Stimulated activated naive CD8-positive, alpha-beta T cell treated with anti-CD3 and anti-CD28 coated beads, Interleukin-15, Interleukin-2, amounts not matched to agents 100 U/mL and 50 U/mL, for 24 hours (primary cell): Measurements from ENCODE around the gene COMMD1.
"Not testable (repeated sequence)": the region's sequence is repeated elsewhere in the genome, so short reads cannot be mapped to it uniquely, and the experiment has no call there.

ENCODE experiments used
- ATAC-seq: fragments of 150-1000 bp; cut with Tn5 transposase; one replicate; pipeline ENCODE4 v1.10.0; 2021
- DNase-seq: peaks from one replicate; pipeline ENCODE4 v3.0.0; 2021

Gene COMMD1

DNA sequence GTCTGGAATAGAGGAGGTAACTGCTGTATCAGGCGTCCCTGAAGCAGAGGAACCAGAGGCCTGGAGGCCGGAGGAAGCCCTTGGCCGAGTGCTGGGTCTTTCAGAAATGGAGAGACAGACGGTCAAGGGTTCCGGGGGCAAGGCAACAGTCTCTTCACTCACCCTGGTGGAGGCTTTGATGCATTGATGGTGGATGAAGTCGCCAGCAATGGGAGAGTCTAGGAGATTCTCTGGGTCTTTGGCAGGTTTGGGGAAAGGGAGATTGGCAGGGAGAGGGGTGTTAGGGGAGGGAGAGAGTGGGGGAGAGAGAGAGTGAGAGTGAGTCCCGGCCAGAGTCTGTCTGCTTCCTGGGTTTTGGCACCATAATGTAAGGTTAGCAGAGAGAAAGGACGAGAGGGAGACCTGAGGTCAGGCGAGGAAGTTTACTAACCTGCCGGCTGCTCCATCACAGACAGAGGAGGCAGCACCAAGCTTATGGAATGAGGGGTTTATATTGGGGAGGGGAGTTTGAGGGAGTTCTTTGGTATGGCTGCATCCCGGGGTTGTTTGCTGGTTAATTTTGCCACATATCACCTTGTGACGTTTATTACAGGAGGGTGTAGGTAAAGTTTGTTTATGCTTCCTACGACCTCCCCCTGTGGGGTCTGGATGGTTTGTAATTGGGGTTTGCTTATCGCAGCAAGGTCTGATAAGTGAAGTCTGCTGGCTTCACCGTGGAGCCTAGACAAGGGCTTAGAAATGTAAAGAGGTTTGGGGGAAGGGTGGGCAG is 19.6 kb downstream of the COMMD1 start:
- DNase-seq, result no peak
- ATAC-seq, result no peak

DNA sequence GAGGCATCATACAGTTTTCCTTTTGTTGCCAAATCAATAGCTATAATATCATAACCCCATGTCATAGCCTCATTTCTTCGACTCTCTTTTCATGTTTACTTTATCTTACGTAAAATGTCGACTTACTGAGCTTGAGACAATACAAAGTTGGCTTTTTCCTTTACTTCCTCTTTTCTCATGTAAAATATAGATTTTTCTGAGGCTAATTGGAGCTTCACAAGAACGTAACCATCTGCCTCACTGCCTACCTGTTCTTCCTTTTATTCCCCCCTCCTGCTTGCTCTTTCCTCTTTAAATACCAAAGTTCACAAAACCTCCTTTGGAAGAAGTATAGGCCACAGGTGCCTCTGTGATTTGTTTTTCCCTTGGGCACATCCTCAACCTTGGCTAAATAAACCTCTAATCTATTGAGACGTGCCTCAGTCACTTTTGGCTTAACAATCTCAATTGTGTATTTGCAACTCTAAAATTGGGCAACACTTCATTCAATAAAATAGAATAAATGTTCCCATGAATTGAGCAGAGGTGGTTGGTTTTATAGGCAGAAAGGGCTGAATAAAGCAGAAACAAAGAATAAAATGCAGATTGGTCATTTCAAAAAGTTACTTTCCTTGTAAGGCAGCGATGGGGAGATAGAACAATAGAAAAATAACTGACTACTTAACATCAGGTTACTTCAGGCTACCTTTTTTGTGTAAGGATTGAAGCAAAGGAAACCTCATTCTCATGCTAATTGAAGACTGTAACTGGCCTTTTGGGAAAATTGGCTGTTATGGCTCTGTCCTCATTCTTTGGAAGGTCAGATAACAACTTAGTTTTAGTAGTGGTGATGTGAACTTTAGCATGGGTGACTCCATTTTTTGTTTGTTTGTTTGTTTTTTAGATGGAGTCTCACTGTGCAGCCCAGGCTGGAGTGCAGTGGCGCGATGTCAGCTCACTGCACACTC is 21.3 kb downstream of the COMMD1 start:
- DNase-seq, result no peak
- ATAC-seq, result no peak

DNA sequence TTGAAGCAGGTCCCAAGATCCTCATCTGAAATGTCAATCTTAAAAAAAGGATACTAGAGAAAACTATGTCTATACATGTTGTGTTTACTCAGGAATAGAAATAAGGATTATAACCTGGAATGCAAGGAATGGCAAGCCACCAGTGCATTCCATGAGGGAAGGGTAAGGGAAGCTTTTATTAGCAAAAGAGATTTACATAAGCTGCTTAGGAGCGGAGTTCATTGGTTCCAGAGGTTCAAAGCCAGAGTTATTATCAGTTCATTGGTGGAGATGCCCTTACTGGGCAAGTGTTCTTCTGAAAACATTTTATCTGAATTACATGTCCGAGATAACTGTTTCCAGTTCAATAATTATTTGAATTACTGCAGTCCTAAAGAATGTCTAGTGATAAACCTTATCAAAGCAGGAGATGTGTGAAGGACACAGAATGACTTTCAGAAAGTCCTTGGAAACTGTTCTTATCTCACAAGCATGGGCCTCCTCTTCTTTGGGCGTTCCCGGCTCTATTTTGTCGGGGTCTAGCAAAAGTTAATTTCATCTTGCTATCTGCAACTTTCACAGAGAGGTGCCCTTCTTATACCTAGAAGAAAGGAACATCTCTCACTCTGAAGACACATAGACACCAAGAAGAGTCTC is 23.5 kb downstream of the COMMD1 start:
- DNase-seq (no peak), ATAC-seq (no peak)

- DNase-seq, result no peak
- ATAC-seq, result no peak
Measured at GRCh38 chr2:61937098-61937497, 31.6 kb downstream of the COMMD1 start.

DNA sequence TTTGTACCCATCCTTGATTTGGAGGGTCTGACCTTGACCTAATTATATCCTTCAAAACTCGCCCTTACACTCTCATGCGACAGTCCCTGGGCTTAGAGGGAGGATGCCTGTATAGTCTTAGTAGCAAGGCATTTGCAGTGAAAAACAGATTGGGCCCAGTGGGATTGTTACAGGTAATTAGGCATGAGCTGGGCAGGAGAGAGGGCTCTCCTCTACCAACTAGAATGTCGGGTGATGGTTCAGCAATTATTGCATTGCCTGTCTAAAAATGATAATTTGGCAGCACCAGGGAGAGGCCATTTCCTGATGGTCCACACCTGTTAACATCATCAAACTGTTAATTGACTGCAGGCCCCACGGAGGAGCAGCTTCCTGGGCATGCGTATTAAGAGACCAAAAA is 32.4 kb downstream of the COMMD1 start:
- no peak for DNase-seq
- no peak for ATAC-seq

- DNase-seq (no peak), ATAC-seq (no peak)
Measured at GRCh38 chr2:61938511-61938910, 33.0 kb downstream of the COMMD1 start.

DNA sequence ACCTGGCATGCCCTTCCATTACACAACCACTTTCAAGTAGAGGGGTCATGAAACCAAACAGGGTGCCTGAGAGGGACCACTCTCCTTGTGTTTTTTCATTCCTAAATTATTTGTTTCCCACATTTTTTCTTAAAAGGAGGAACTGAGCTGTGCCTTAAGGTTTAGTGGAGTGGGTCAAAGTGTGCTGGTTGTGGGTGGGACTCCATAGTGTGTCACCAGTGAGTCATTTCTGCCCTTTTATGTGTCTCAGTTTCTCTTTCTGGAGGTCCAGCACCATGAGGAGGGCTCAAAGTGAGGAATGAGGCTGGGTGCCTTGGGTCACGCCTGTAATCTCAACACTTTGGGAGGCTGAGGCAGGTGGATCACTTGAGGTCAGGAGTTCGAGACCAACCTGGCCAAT is 37.8 kb downstream of the COMMD1 start:
- ATAC-seq, result peak; percentile 89
- peak; percentile 11 for DNase-seq

DNA sequence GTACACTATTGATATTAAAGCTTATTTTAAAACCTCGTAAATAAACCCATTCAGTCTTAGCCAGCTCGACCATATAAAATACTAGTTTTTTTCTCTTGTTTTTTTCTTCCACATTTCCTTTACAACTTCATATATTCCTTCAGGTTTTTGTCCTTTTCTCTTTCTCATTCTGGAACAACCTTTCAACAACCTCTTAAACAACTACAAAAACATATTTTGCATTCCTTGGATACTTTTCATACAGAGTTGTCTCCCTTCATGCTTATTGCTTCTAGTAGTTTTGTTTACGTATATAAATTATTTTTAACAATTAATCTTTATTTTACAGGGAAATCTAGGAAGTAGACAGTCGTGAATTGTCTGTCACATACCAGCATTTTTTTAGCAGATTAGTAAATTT is 41.2 kb downstream of the COMMD1 start:
- DNase-seq, result no peak
- no peak for ATAC-seq

DNA sequence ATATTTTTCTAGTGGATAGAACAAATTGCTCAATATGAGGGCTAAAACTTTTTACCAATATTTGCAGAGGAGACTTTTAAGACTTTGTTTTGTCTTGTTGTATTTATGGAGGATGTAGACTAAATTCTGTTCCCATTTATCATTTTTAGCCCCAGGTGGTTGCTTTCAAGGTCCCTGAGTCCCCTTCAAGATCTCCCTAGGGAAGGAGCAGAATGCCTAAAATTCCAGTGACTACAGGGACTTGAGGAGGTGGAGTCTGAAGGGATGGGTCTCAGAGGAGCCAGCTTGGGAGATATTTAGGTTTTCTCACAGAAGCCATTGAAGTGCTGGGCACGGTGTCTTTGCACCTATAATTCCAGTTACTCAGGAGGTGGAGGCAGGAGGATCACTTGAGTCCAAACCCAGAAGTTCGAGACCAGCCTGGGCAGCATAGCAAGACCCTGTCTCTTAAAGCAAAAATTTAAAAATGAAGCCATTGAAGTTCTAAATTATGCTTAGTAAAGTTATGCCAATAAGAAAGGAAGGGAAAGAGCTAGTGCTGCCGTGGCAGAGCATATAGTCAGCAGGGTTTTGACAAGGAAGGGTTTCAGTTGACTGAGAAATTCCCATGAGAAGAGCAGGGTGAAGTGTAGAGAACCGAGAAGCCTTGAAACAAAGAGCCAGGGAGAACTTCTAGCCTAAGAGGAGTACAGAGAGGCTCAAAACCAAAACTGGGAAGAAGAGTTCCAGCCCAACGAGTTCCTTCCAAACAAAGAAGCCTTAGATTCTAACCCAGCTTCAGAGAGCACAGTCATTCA is 43.4 kb downstream of the COMMD1 start:
- ATAC-seq, result no peak
- no peak for DNase-seq

DNA sequence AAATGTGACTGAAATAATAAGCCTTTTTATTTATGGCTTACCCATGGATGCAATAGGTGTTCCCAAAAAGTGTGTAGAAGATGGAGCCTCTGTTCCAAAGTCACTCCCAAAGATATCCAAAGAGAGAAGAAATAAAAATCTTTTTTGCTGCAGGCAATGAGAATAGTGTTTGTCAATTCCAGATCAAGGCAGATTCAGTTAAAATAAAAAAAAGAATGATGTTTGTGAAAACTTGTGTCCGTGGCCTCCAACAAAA is 43.9 kb downstream of the COMMD1 start:
- no peak for ATAC-seq
- no peak for DNase-seq

GRCh38 chr2:61949714-61950560 is 44.5 kb downstream of the COMMD1 start:
- DNase-seq (no peak), ATAC-seq (no peak)

- DNase-seq (no peak), ATAC-seq (no peak)
Measured at GRCh38 chr2:61950571-61951315, 45.3 kb downstream of the COMMD1 start.

- ATAC-seq (no peak), DNase-seq (no peak)
Measured at GRCh38 chr2:61951881-61952280, 46.4 kb downstream of the COMMD1 start.

DNA sequence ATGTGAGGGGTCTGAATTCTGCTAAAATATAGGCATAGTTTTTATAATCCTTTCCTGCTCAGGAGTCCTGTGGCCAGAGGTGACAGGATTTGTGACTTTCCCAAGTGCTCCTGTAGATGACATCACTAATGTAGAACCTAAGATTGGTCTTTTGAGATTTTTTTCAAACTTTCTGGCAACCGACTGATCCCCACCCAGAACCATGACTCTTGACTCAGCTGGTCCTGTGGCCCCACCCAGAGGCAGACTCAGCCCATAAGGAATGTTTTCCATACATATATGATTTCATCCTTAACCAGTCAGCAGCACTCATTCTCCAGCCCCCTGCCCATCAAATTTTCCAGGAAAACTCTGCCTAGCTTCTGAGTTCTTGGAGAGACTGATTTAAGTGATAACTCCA is 46.8 kb downstream of the COMMD1 start:
- DNase-seq (no peak), ATAC-seq (no peak)

DNA sequence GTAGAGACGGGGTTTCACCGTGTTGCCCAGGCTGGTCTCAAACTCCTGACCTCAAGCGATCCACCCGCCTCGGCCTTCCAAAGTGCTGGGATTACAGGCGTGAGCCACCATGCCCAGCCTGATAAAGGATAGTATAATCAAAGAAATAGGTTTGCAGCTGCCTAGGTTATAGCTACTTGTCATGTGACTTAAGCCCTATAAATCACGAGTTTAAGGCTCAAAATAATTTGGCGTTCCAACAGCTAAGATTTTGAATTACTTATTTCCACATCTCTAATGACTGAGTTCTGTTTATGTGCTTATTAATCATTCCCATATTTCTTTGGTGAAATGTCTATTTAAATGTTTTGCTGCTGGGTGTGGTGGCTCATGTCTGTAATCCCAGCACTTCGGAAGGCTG is 49.4 kb downstream of the COMMD1 start:
- not testable (repeated sequence) for ATAC-seq, DNase-seq

DNA sequence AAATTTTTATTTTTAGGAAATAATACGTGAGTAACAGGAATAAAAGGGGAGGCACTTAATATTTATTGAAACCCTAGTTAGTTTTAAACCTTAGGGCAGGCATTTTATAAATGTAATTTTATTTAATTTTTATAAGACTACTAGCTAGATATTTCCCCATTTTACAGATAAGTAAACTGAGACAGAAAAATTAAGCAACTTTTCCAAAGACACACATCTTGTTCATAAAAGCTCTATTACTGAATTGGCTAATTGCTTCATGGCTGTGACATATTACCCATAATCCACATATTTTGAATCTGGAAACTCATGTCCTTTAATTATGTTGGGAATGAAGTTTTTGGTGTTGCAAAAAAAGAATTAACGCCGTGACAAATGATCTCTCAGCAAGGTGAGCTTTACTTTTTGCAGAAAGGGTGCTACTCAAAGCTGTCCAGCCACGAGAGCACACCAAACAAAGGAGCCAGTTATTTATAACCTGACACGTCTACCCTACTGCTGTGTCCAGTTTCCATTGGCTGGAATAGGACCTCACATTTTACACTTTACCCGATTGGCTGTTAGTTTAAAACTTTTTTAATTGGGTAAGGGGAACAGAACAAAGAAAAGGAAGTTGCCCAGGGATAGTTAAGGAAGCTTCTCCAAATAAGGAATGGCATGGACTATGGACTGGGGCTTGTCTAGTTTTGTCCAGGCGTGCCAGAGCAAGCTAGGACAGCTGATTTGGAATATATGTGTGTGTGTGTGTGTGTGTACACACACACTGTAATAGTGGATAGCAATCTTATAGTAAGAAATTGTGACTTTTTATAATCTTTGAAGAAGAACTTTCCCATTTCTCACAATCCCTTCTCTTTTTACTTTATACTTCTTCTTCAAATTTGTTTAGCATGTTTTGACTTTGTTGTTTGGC is 54.2 kb downstream of the COMMD1 start:
- DNase-seq (no peak), ATAC-seq (no peak)

DNA sequence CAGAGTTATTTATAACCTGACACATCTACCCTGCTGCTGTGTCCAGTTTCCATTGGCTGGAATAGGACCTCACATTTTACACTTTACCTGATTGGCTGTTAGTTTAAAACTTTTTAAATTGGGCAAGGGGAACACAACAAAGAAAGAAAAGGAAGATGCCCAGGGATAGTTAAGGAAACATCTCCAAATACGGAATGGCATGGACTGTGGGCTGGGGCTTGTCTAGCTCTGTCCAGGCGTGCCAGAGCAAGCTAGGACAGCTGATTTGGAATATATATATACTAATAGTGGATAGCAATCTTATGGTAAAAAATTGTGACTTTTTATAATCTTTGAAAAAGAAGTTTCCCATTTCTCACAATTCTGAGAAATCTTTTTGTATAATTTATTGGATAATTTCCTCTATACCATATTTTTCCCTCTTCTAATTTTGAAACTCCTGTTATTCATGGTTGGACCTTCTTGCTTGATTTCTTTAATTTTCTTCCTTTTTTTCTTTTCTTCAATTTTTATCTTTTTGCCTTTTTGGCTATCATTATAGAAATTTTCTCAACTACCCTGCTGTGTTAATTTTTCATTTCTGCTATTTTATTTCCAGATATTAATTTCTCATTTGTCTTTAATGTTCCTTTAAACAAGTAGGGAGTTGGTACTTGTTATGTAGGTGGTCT is 55.9 kb downstream of the COMMD1 start:
- no peak for ATAC-seq
- no peak for DNase-seq

DNA sequence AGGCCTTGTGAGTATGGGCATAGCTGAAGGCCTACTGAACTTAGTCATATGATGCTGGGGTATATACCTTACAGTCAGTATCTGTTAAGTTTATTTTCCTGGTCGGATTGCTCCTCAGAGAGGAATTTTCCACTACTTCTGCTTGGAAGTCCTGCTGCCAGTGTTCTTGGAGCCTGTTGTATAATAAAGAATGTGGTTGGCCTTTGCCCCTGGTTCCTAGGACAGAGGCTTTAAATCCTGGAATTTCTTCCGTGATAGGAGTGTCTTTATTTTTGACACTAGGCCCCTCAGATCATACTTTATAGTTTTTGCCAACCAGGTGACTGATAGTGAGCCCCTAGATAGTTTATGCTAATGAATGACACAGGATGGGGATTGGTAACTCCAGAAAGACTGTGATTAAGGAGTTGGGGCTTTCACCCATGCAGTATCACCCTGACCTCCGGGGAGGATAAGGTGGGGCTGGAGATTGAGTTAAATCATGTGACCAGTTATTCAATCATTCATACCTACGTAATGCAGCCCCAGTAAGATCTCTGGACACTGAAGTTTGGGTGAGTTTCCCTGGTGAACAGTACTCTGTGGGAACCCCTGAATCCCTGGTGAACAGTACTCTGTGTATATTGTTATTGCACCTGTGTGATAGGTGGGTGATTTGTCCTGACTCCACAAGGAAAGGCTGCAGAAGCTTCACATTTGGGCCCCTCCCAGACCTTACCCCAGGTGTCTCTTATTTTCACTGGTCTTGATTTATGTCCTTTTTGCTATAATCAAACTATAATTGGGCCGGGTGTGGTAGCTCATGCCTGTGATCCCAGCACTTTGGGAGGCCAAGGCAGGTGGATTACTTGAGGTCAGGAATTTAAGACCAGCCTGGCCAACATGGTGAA is 56.9 kb downstream of the COMMD1 start:
- no peak for ATAC-seq

More for the DNA sequence above, 56.9 kb downstream of the COMMD1 start:
- DNase-seq, result no peak
